GM12891 (cell line): ENCODE data around the gene GPX3.

Experiments used
- POLR2A ChIP-seq: IDR thresholded peaks from 2 replicates; pipeline ENCODE4 v1.6.1; 2011; ENCODE audit warnings: low read depth, low read length, control low read depth
- TAF1 ChIP-seq: IDR thresholded peaks from 2 replicates; pipeline ENCODE4 v1.6.1; 2011; ENCODE audit warnings: low read depth, low read length, control low read depth

GRCh38 chr5:151077419-151077818, 57.0 kb downstream of the GPX3 start:
- TF ChIP-seq POLR2A = peak; percentile 35
- TF ChIP-seq TAF1 = no peak; the same call in 1 of the 2 replicates
